Thyroid gland (tissue), 4 donors: Measurements from ENCODE around the gene PLBD2. TPM values are rescaled to one million over a fixed set of nuclear protein-coding genes. Genes with fewer than 3 reads are reported as not detected.

Experiments
- DNase-seq, 2 donors: peaks; one replicate each; pipeline ENCODE4 v3.0.0-alpha.2; 2019
- H3K27ac ChIP-seq, 3 donors: fragments of 200-600 bp; sonication (generic); 1 replicate in 2 of 3; 2 replicates in 1 of 3; pipeline ENCODE4 v1.5.1; 2016 to 2019; ENCODE audit warnings: mild to moderate bottlenecking in 1 of 3, moderate library complexity in 1 of 3
- H3K27me3 ChIP-seq: fragments of 200-600 bp; sonication (generic); one replicate; pipeline ENCODE4 v1.5.1; 2019
- H3K36me3 ChIP-seq, 2 donors: fragments of 200-600 bp; sonication (generic); one replicate each; pipeline ENCODE4 v1.5.1; 2016 to 2019
- H3K4me1 ChIP-seq, 2 donors: fragments of 200-600 bp; sonication (generic); one replicate each; pipeline ENCODE4 v1.5.1; 2017 to 2019
- H3K4me3 ChIP-seq, 3 donors: fragments of 200-600 bp; sonication (generic); replicated peaks in 1 of 3; 1 replicate in 2 of 3; 2 replicates in 1 of 3; pipeline ENCODE4 v1.5.1; 2016; ENCODE audit warnings: mild to moderate bottlenecking in 1 of 3
- H3K9me3 ChIP-seq: fragments of 200-600 bp; sonication (generic); one replicate; pipeline ENCODE4 v1.5.1; 2017
- POLR2A ChIP-seq, 2 donors: fragments of 450-650 bp; IDR thresholded peaks; one replicate each; pipeline ENCODE4 v1.6.1; 2017; ENCODE audit warnings: antibody characterized with exemption in 2 of 2, mild to moderate bottlenecking in 2 of 2, moderate library complexity in 1 of 2
- WGBS, 2 donors: methylation state at CpG; one replicate each; pipeline ENCODE4 v1.1.5; 2017; 5-methylcytosine and 5-hydroxymethylcytosine counted together
- intact Hi-C: fragments of 100-400 bp; cut with DNase I; formaldehyde crosslinking; loops from one replicate; pipeline ENCODE4 v1.15.1; 2023
- total RNA-seq, 4 donors: library from RNA; depleted of rRNA; stranded (reverse); fragments of >200 nt; gene quantifications; one replicate each; pipeline ENCODE4 v1.2.3, GENCODE V29; 2016
- TF ChIP-seq, protein P1 (sequence below), 6 experiments: fragments of 200-600 bp in 3 of 6; fragments of 450-650 bp in 3 of 6; sonication (generic) in 3 of 6; IDR thresholded peaks; one replicate each; pipeline ENCODE4 v1.5.1; 2016 to 2019; ENCODE audit warnings: antibody characterized with exemption in 6 of 6, mild to moderate bottlenecking in 2 of 6, inconsistent platforms in 1 of 6, moderate library complexity in 1 of 6

Gene PLBD2
- total RNA-seq, 4 donors from 2014 or later, result 21.0 to 51.5 (median 44.3) TPM

DNA sequence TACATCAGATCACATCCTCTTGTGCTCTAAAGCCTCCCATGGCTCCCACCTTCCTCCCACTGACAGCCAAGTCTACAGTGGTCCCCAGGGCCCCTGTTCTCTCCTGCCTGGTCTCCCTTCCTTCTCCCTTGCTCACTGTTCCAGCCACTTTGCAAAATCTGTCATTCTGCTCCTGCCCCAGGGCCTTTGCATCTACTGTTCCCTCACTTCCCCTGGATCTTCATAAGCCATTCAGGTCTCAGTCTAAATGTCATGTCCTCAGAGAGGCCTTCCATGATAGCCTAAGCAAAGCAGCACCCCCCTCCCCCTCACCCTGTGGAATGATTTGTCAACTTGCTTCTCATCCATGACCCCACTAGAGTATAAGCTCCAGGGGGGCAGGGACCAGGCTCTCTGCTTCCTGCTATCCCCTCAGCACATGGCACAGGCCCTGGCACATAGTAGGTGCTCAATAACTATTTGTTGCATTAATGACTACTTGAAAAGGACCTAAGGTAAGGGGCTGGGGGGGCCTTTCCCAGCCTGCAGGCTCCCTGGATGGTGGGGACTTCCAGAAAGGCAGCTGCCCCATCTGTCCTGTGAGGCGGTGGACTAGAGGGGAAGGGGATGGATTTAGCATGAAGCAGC, 28.5 kb upstream of the PLBD2 start:
- H3K4me1 ChIP-seq, result peaks cover 4 to 17% of the 10 kb centered on the region in 2 donors
- intact Hi-C loops, result loop anchor here (10.0 kb wide), 1 partner anchor 135 kb away; no protein-coding TSS in a partner anchor
- H3K27ac ChIP-seq, result no peak overlapping the region
- H3K27me3 ChIP-seq, result no peaks in the 10 kb centered on the region
- TF ChIP-seq POLR2A (IDR thresholded peaks at IDR 0.05), result no peak
- TF ChIP-seq, protein P1, sequence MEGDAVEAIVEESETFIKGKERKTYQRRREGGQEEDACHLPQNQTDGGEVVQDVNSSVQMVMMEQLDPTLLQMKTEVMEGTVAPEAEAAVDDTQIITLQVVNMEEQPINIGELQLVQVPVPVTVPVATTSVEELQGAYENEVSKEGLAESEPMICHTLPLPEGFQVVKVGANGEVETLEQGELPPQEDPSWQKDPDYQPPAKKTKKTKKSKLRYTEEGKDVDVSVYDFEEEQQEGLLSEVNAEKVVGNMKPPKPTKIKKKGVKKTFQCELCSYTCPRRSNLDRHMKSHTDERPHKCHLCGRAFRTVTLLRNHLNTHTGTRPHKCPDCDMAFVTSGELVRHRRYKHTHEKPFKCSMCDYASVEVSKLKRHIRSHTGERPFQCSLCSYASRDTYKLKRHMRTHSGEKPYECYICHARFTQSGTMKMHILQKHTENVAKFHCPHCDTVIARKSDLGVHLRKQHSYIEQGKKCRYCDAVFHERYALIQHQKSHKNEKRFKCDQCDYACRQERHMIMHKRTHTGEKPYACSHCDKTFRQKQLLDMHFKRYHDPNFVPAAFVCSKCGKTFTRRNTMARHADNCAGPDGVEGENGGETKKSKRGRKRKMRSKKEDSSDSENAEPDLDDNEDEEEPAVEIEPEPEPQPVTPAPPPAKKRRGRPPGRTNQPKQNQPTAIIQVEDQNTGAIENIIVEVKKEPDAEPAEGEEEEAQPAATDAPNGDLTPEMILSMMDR (IDR thresholded peaks at IDR 0.05), result no peak
- no peak overlapping the region for H3K4me3 ChIP-seq
- DNase-seq, result no peak
- H3K9me3 ChIP-seq, result no peaks in the 10 kb centered on the region
- 100% methylated on average over 1 of the region's 1 CpG for whole genome bisulfite sequencing, 2 donors
- H3K36me3 ChIP-seq, result peaks cover 0 to 6% of the 10 kb centered on the region in 2 donors

DNA sequence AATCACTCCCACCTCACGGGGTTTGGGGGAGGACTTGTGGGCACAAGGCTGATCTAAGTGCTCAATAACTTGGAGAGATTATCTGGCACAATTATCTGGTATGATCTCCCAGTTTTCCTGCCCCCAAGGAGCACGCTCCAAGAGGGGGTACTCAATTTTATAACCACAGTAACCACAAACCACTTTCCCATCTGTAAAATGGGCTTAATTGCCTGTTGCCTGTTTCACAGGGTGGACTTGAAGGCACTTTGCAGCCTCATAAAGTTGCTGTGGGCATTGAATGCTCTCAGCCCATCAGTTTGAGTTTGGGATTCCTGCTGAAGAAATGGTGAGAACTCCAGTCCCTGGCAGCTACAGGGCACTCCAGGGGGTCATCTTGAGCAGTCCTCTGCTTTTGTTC, 27.9 kb upstream of the PLBD2 start:
- intact Hi-C loops, result loop anchor here (10.0 kb wide), 1 partner anchor 136 kb away; no protein-coding TSS in a partner anchor
- no peak overlapping the region for H3K27ac ChIP-seq

DNA sequence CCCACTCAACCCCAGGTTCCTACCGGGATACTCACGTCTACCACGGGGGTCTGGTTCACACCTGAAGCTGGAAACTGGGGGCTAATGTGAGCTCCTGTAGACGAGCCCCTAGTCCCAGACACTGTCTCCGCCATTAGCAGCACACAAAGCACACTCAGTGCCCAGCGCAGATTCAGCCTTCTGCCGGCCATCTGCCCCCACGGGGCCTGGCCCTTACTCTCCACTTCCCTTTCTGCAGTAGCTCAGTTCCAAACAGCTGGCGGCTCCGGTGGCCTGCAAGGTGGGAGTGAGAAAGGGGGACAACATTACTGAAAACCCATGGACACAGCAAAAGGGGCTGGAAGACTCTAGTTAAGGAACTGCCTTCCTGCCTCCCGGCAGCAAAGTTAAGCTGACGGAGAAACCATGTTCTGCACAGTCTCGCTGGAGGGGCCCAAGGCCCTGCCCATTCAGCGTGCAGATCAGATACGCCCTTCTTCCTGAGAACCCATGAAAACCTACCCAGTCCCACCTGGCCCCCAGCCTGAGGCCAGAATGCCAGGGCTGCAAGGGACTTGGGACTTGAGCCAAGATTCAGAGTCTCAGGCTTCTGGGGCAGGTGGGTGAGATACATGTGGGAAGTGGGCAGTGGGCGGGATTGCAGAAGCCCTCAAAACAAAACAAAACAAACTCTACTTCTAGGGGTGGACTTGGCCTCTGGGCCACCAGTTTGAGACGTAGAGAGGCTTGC, 25.5 kb upstream of the PLBD2 start:
- intact Hi-C loops, result loop anchor here (10.0 kb wide), 1 partner anchor 138 kb away; no protein-coding TSS in a partner anchor
- Histone ChIP-seq H3K27ac (no peak overlapping the region), H3K4me3 (peak overlapping the region in 1 of 3 donors; percentile 44), H3K4me1 (peaks cover 4 to 24% of the 10 kb centered on the region in 2 donors), H3K27me3 (no peaks in the 10 kb centered on the region), H3K9me3 (no peaks in the 10 kb centered on the region), H3K36me3 (peaks cover 0 to 6% of the 10 kb centered on the region in 2 donors)
- TF ChIP-seq, protein P1 (IDR thresholded peaks at IDR 0.05), result no peak
- TF ChIP-seq POLR2A (IDR thresholded peaks at IDR 0.05), result no peak
- 79 to 90% methylated on average over 16 of the region's 17 CpGs for WGBS, 2 donors
- no peak for DNase-seq

More for the DNA sequence above, 27.9 kb upstream of the PLBD2 start:
- Histone ChIP-seq H3K4me1 (peaks cover 4 to 21% of the 10 kb centered on the region in 2 donors), H3K27me3 (no peaks in the 10 kb centered on the region), H3K36me3 (peaks cover 0 to 6% of the 10 kb centered on the region in 2 donors), H3K9me3 (no peaks in the 10 kb centered on the region), H3K4me3 (no peak overlapping the region)
- DNase-seq, result no peak
- 91 to 100% methylated on average over 2 of the region's 2 CpGs for WGBS, 2 donors
- TF ChIP-seq, protein P1 (IDR thresholded peaks at IDR 0.05), result no peak

DNA sequence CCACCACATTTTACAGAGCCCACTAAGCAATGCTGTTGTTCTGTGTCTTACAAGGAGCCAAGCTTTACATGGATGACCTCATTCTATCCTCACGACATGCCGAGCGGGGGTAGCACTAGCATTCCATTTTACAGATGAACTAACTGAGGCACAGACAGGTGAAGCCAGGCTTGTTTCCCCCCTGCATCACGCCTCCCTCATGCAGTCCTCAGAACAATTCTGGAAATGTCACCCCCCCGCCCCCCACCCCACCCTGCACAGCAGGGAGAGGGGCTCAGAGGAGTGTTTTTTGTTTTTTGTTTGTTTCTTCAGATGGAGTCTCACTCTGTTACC, 25.0 kb upstream of the PLBD2 start:
- no peaks in the 10 kb centered on the region for H3K9me3 ChIP-seq
- TF ChIP-seq POLR2A (IDR thresholded peaks at IDR 0.05), result no peak
- TF ChIP-seq, protein P1 (IDR thresholded peaks at IDR 0.05), result no peak
- H3K36me3 ChIP-seq, result peaks cover 0 to 6% of the 10 kb centered on the region in 2 donors
- no peak overlapping the region for H3K27ac ChIP-seq
- H3K4me1 ChIP-seq, result peaks cover 4 to 24% of the 10 kb centered on the region in 2 donors
- 87 to 88% methylated on average over 5 of the region's 5 CpGs for WGBS, 2 donors
- intact Hi-C loops, result loop anchor here (10.0 kb wide), 1 partner anchor 139 kb away; no protein-coding TSS in a partner anchor
- no peaks in the 10 kb centered on the region for H3K27me3 ChIP-seq
- H3K4me3 ChIP-seq, result peak overlapping the region in 1 of 3 donors; percentile 44
- DNase-seq, result no peak
